Progenitor cell of endocrine pancreas (in vitro differentiated cells): ENCODE data around the gene SCUBE3. TPM values are rescaled to one million over a fixed set of nuclear protein-coding genes. Genes with fewer than 3 reads are reported as not detected.
A peak's percentile ranks its signal among the peaks of the same experiment; 100 is the strongest.

Experiments used
- DNase-seq: peaks from one replicate; pipeline ENCODE4 v3.0.0; 2021; ENCODE audit warnings: low spot score; ENCODE audit not compliant: unreplicated experiment
- H3K27ac Mint-ChIP-seq: 2 replicates; pipeline ENCODE4 v1.8.0; 2021; ENCODE audit warnings: mild to moderate bottlenecking, moderate library complexity, mixed read lengths
- H3K27me3 Mint-ChIP-seq: 2 replicates; pipeline ENCODE4 v1.8.0; 2021; ENCODE audit warnings: mixed read lengths
- H3K36me3 Mint-ChIP-seq: 2 replicates; pipeline ENCODE4 v1.8.0; 2022; ENCODE audit warnings: mixed read lengths; ENCODE audit not compliant: insufficient read depth
- H3K4me1 Mint-ChIP-seq: 2 replicates; pipeline ENCODE4 v1.8.0; 2021; ENCODE audit warnings: low read depth, mixed read lengths
- H3K4me3 Mint-ChIP-seq: 2 replicates; pipeline ENCODE4 v1.8.0; 2021; ENCODE audit warnings: low read depth, mild to moderate bottlenecking, moderate library complexity, mixed read lengths
- H3K9me3 Mint-ChIP-seq: 2 replicates; pipeline ENCODE4 v1.8.0; 2021; ENCODE audit warnings: low read depth, mixed read lengths
- total RNA-seq: library from RNA; stranded (reverse); gene quantifications from 2 replicates; pipeline ENCODE4 v1.2.1, GENCODE V29; 2021
- TF ChIP-seq, protein P1 (sequence below): fragments of 200-600 bp; sonication (generic); IDR thresholded peaks from one replicate; pipeline ENCODE4 v1.5.0; 2021; ENCODE audit warnings: antibody characterized with exemption, mild to moderate bottlenecking; ENCODE audit not compliant: unreplicated experiment

Gene SCUBE3
- total RNA-seq, 1 donor from 2014 or later, result 31.1 TPM

DNA sequence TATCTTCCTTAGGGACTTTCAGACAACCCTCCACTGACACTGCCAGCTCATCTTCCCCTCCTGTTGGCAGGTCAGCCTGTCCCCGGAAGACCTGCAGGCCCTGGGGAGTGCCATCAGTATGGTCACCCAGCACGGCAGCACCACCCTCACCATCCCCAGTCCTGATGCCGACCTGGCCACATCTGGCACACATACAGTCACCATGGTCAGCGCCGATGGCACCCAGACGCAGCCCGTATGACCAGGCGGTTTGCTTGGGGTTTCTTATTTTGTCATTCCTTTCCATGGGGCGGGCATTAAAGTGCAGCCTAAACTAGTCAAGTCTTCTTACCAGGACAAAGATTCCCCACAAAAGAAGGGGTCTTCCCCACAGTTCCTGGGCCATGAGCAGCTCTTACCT is 79.9 kb downstream of the SCUBE3 start:
- no peak for DNase-seq
- no peaks in the 10 kb centered on the region for H3K9me3 Mint-ChIP-seq
- no peak overlapping the region for H3K4me3 Mint-ChIP-seq
- H3K27ac Mint-ChIP-seq, result peak overlapping the region; percentile 15
- H3K4me1 Mint-ChIP-seq, result peaks cover 2% of the 10 kb centered on the region
- TF ChIP-seq, protein P1, sequence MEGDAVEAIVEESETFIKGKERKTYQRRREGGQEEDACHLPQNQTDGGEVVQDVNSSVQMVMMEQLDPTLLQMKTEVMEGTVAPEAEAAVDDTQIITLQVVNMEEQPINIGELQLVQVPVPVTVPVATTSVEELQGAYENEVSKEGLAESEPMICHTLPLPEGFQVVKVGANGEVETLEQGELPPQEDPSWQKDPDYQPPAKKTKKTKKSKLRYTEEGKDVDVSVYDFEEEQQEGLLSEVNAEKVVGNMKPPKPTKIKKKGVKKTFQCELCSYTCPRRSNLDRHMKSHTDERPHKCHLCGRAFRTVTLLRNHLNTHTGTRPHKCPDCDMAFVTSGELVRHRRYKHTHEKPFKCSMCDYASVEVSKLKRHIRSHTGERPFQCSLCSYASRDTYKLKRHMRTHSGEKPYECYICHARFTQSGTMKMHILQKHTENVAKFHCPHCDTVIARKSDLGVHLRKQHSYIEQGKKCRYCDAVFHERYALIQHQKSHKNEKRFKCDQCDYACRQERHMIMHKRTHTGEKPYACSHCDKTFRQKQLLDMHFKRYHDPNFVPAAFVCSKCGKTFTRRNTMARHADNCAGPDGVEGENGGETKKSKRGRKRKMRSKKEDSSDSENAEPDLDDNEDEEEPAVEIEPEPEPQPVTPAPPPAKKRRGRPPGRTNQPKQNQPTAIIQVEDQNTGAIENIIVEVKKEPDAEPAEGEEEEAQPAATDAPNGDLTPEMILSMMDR, result no peak
- peaks cover 11% of the 10 kb centered on the region for H3K36me3 Mint-ChIP-seq
- no peaks in the 10 kb centered on the region for H3K27me3 Mint-ChIP-seq

DNA sequence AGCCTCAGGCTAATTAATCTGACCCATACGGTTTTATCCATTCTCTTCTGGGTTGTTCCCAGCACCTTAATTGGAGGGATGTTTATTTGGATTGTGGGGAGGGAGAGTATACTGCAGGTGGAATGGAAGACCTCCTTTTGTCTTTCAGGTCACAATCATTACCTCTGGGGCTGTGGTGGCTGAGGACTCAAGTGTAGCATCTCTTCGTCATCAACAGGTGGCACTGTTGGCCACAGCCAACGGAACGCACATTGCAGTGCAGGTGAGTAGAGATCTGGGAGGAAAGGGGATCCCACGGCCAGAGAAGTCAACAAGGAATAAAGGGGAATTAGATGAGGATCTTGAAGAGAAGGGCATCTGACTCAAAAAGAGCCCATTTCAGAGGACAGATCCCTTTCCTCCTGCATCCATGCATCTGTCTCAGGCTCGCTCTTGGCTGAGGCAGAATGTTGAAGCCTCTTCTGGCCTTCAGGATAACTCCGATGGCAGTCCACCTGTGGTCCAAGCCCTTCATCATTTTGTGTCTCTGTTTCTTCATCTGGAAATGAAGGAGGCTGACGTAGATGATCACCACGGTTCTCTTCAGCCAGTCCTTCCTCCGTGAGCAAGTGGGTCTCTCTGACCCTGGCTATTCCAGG is 80.7 kb downstream of the SCUBE3 start:
- Mint-ChIP-seq H3K27ac (no peak overlapping the region), H3K36me3 (peaks cover 11% of the 10 kb centered on the region), H3K27me3 (peaks cover under 1% of the 10 kb centered on the region), H3K4me1 (peaks cover 2% of the 10 kb centered on the region), H3K9me3 (no peaks in the 10 kb centered on the region), H3K4me3 (no peak overlapping the region)
- TF ChIP-seq, protein P1, result peak; percentile 82
- peak; percentile 25 for DNase-seq

DNA sequence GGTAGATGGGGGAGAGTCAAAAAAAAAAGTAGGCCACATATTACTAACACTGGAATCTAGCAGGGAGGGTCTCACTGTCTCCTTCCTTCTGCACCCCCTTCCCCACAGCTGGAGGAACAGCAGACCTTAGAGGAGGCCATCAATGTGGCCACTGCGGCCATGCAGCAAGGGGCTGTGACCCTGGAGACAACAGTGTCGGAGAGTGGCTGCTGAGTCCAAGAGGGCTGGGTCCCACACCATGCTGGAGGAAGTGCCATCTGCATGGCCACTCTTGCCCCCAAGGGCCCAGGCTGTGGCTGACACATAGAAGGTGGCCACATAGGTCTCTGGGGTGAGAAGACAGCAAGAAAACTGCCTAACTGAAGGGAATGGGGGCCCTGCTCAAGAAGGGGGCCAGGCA is 81.3 kb downstream of the SCUBE3 start:
- H3K36me3 Mint-ChIP-seq, result peaks cover 11% of the 10 kb centered on the region
- H3K27me3 Mint-ChIP-seq, result peaks cover 4% of the 10 kb centered on the region
- TF ChIP-seq, protein P1, result no peak
- no peak overlapping the region for H3K4me3 Mint-ChIP-seq
- DNase-seq, result no peak
- no peaks in the 10 kb centered on the region for H3K9me3 Mint-ChIP-seq
- no peak overlapping the region for H3K27ac Mint-ChIP-seq
- peaks cover 2% of the 10 kb centered on the region for H3K4me1 Mint-ChIP-seq

DNA sequence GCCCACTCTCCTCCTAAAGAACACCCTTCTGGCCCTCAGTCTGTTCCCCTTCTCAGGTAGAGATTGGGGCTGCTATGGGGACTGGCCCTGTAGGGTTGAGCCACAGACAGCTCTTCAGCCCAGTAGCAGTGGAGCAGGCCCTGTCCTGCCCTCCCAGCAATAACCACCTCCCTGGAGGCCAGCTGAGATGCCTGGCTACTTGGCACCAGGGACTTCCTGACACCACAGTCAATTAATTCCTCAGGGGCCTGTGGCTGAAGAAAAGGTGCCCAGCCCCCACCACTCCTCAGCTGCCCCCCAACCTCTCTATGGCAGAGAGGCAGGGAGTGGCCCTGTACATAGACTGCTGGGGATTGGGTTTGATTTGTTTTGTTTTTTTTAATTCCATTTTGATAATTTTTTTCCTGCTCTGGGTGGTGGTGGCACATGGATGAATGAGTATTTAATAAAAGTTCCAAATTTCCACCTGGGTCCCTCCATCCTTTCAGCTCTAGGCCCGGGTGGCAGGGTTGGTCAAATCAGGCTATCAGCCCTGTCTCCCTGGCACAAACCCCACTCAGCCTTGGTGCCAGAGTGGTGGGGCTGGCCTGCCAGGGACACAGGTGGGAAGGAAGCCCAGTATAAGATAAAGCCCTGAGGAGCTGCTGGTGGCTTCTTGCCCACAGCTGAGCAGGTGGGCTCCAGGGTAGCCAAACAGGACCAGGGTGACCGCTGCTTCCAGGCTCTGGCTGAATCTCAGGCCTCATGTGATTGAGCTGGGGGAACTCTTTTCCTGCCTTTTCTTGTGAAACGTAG is 82.0 kb downstream of the SCUBE3 start:
- no peak overlapping the region for H3K27ac Mint-ChIP-seq
- no peak overlapping the region for H3K4me3 Mint-ChIP-seq
- no peak for DNase-seq
- H3K9me3 Mint-ChIP-seq, result no peaks in the 10 kb centered on the region
- H3K4me1 Mint-ChIP-seq, result peaks cover 2% of the 10 kb centered on the region
- peaks cover 4% of the 10 kb centered on the region for H3K27me3 Mint-ChIP-seq
- TF ChIP-seq, protein P1, result no peak
- H3K36me3 Mint-ChIP-seq, result peaks cover 11% of the 10 kb centered on the region

DNA sequence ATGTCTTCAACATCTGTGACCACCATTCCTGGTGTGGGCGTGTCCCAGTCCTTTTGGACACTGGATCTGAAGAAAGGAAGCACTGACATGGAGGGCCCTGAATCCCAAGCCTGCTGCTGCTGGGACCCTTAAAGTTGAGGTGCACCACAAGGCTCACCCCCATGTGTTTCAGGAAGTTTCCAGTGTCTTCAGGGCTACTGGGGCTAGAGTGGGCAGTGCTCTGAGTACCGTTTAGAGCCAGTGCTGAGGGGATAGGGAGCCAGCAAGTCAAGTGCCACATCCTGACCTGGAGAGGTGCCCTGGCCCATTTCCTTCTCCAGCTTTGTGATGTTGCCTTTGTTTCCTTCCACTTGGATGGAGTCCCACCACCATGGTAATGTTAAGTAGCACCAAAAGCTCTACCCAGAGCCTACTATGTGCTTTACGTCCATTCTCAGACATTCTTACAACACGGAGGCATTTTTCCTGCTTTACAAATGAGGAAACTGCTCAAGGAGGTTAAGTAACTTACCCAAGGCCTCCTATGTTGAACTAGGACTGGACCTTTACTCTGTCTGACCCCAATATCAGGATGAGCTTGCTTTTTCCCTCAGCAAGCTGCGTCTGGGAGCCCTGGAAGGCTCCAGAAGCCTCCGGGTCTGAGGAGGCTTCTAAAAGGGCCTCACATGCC is 83.3 kb downstream of the SCUBE3 start:
- peaks cover 9% of the 10 kb centered on the region for H3K36me3 Mint-ChIP-seq
- no peak for DNase-seq
- TF ChIP-seq, protein P1, result no peak
- no peak overlapping the region for H3K4me3 Mint-ChIP-seq
- H3K9me3 Mint-ChIP-seq, result no peaks in the 10 kb centered on the region
- H3K27me3 Mint-ChIP-seq, result peaks cover 4% of the 10 kb centered on the region
- no peak overlapping the region for H3K27ac Mint-ChIP-seq
- peaks cover 2% of the 10 kb centered on the region for H3K4me1 Mint-ChIP-seq
